Airway epithelial cell (primary cell): ENCODE measurements around the gene TMEM60. TPM values are rescaled to one million over a fixed set of nuclear protein-coding genes. Genes with fewer than 3 reads are reported as not detected.

Source experiments
- total RNA-seq: library from RNA; depleted of rRNA; stranded (reverse); fragments of >200 nt; gene quantifications from 2 replicates; pipeline ENCODE4 v1.2.3, GENCODE V29; 2015

The TMEM60 gene
- total RNA-seq = 8.5 and 12.8 TPM in 2 replicates

GRCh38 chr7:77798394-77799077 lies at the start of gene TMEM60, which contains the start of gene PHTF2:
TMEM60 (minus strand) TSS chr7:77798434; CDS start chr7:77794373, 4,061 bp downstream.
PHTF2 (plus strand) TSS chr7:77798773.

Other genes starting within 250 kb of the TMEM60 start
- 13.5 and 16.6 TPM in 2 replicates for gene RSBN1L, start 102.0 kb downstream of the TMEM60 start, total RNA-seq
- 11.4 and 17.7 TPM in 2 replicates for gene PHTF2, start 339 bp upstream of the TMEM60 start, total RNA-seq